ENCODE measurements around the gene OLIG1.

OLIG1 gene

GRCh38 chr21:33069994-33070743 lies at the start of gene OLIG1:
OLIG1 (plus strand) TSS chr21:33070141; CDS start chr21:33070247, 106 bp downstream.
- DNase-seq, result no peak

- DNase-seq, result no peak
Measured at GRCh38 chr21:33020558-33021100, 49.3 kb upstream of the OLIG1 start.

- DNase-seq, result no peak
Measured at GRCh38 chr21:33021150-33021549, 48.8 kb upstream of the OLIG1 start.

- DNase-seq, result no peak
Measured at GRCh38 chr21:33021667-33022066, 48.3 kb upstream of the OLIG1 start.

- DNase-seq, result no peak
Measured at GRCh38 chr21:33022489-33022827, 47.5 kb upstream of the OLIG1 start.

GRCh38 chr21:33022828-33023573 lies 46.9 kb upstream of the OLIG1 start:
- no peak for DNase-seq

GRCh38 chr21:33023574-33024200 lies 46.3 kb upstream of the OLIG1 start:
- DNase-seq, result no peak

GRCh38 chr21:33024201-33025103 lies 45.5 kb upstream of the OLIG1 start:
- no peak for DNase-seq

- no peak for DNase-seq
Measured at GRCh38 chr21:33025106-33025488, 44.8 kb upstream of the OLIG1 start.

GRCh38 chr21:33025489-33026442 lies 44.2 kb upstream of the OLIG1 start, which contains the start of gene OLIG2:
OLIG2 (plus strand) TSS chr21:33025935; CDS start chr21:33026863, 928 bp downstream.
- DNase-seq, result no peak

- no peak for DNase-seq
Measured at GRCh38 chr21:33026443-33026858, 43.5 kb upstream of the OLIG1 start.

GRCh38 chr21:33026878-33027400 lies 43.0 kb upstream of the OLIG1 start:
- DNase-seq, result no peak

GRCh38 chr21:33027401-33028286 lies 42.3 kb upstream of the OLIG1 start:
- DNase-seq, result no peak

- no peak for DNase-seq
Measured at GRCh38 chr21:33028287-33028670, 41.7 kb upstream of the OLIG1 start.

GRCh38 chr21:33028773-33029384 lies 41.1 kb upstream of the OLIG1 start:
- DNase-seq, result no peak

- DNase-seq, result no peak
Measured at GRCh38 chr21:33029385-33029921, 40.5 kb upstream of the OLIG1 start.

- no peak for DNase-seq
Measured at GRCh38 chr21:33029975-33030461, 39.9 kb upstream of the OLIG1 start.

- no peak for DNase-seq
Measured at GRCh38 chr21:33030633-33031032, 39.3 kb upstream of the OLIG1 start.
